ENCODE measurements around the gene ADAR. TPM values are rescaled to one million over a fixed set of nuclear protein-coding genes. Genes with fewer than 3 reads are reported as not detected.

The ADAR gene
- total and polyA plus RNA-seq, 2 experiments from 2014 or later, result 96.4 to 188 TPM

- TF ChIP-seq CTCF (conservative IDR thresholded peaks at IDR 0.05; ENCODE audit: low read depth in 2 of 2) (no peak), EZH2 (IDR thresholded peaks at IDR 0.05; ENCODE audit: low read depth, unreplicated experiment) (no peak), EZH2phosphoT487 (IDR thresholded peaks at IDR 0.05; ENCODE audit: unreplicated experiment) (no peak)
These were observed 31.9 kb upstream of the ADAR start (continued) for GRCh38 chr1:154639876-154640275.

DNA sequence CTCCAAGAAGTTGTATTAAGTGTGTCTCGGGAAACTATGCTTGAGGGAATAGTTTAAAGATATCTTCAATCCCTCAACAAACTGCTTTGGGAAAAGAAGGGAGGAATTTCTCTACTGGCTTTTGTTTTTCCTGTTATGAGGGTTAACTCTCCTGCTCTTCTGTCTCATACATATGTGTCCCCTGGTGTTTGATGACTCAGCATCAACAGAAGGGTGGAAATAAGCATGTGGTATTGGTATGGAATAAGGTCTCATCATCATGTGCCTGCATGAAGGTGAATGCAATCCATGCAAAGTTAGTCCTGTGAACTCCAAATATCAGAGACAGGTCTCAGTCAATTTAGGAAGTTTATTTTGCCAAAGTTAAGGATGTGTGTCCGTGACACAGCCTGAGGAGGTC lies 27.2 kb upstream of the ADAR start:
- no peaks in the 10 kb centered on the region for H4K20me1 ChIP-seq (replicated peaks; ENCODE audit: insufficient read depth)
- no peak overlapping the region for H3K27ac ChIP-seq (ENCODE audit: low read depth)

DNA sequence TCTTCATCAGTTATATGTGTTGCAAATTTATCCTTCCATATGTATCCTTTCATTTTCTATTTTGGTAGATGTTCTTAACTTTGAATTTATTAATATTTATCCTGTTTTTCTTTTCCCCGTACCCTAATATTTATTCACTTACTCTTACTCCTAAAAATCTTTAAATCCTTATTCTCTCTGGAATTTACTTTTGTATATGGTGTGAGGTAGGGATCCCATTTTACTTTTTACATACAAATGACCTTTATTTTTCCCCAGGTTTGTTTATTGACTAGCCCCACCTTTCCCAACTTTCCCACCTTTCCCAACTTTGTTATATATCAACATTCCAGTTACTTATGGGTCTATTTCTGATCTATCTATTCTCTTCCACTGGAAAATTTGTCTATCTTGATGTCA lies 21.7 kb upstream of the ADAR start:
- Histone ChIP-seq H3K27me3 (ENCODE audit: insufficient read depth) (no peaks in the 10 kb centered on the region), H3K4me2 (no peak overlapping the region), H3K4me1 (ENCODE audit: insufficient read depth) (peaks cover 8% of the 10 kb centered on the region; the same call in 1 of the 2 replicates), H3F3A (replicated peaks; ENCODE audit: low read depth) (no peaks in the 10 kb centered on the region), H3K36me3 (ENCODE audit: insufficient read depth) (no peaks in the 10 kb centered on the region), H3K27ac (ENCODE audit: low read depth) (no peak overlapping the region), H3K9me2 (ENCODE audit: insufficient read depth) (peaks cover 5% of the 10 kb centered on the region; the same call in 1 of the 2 replicates), H3K4me3 (no peak overlapping the region), H2AFZ (no peak overlapping the region), H3K79me2 (replicated peaks; ENCODE audit: insufficient read depth) (peaks cover 30% of the 10 kb centered on the region), H4K20me1 (replicated peaks; ENCODE audit: insufficient read depth) (peaks cover 7% of the 10 kb centered on the region)
- no peak for TF ChIP-seq JUNB (IDR thresholded peaks at IDR 0.05; ENCODE audit: unreplicated experiment)
- no peak for DNase-seq (ENCODE audit: low spot score)
- Mint-ChIP-seq H3K27ac (no peak overlapping the region), H3K36me3 (ENCODE audit: low read depth) (peaks cover 5% of the 10 kb centered on the region; the same call in 2 of the 3 replicates), H3K4me1 (peaks cover 9% of the 10 kb centered on the region; the same call in 2 of the 3 replicates), H3K9me3 (peaks cover 19% of the 10 kb centered on the region), H3K27me3 (ENCODE audit: insufficient read depth, low read depth, poor library complexity) (peaks cover 7% of the 10 kb centered on the region), H3K4me3 (no peak overlapping the region)
- ATAC-seq, result no peak

More for the DNA sequence above, 27.2 kb upstream of the ADAR start:
- no peak overlapping the region for H3K4me3 Mint-ChIP-seq
- Histone ChIP-seq H3K79me2 (replicated peaks; ENCODE audit: insufficient read depth) (no peaks in the 10 kb centered on the region), H3K4me2 (no peak overlapping the region), H3K4me3 (no peak overlapping the region), H3K9me2 (ENCODE audit: insufficient read depth) (no peaks in the 10 kb centered on the region; the same call in 1 of the 2 replicates), H3K36me3 (ENCODE audit: insufficient read depth) (no peaks in the 10 kb centered on the region), H3K27me3 (ENCODE audit: insufficient read depth) (no peaks in the 10 kb centered on the region), H2AFZ (peak overlapping the region; percentile 63; the same call in 1 of the 2 replicates), H3F3A (replicated peaks; ENCODE audit: low read depth) (no peaks in the 10 kb centered on the region), H3K4me1 (ENCODE audit: insufficient read depth) (no peaks in the 10 kb centered on the region)
- no peaks in the 10 kb centered on the region; the same call in 2 of the 3 replicates for H3K4me1 Mint-ChIP-seq
- ATAC-seq (no peak), DNase-seq (ENCODE audit: low spot score) (no peak)
- H3K27me3 Mint-ChIP-seq (ENCODE audit: insufficient read depth, low read depth, poor library complexity), result peaks cover 5% of the 10 kb centered on the region
- TF ChIP-seq STAT1 (IDR thresholded peaks at IDR 0.05; ENCODE audit: unreplicated experiment), result no peak
- TF ChIP-seq ZNF331 (CRISPR knock-in tag; IDR thresholded peaks at IDR 0.05; ENCODE audit: low read depth), result no peak
- no peak for TF ChIP-seq CTCF (conservative IDR thresholded peaks at IDR 0.05; ENCODE audit: low read depth in 2 of 2)
- H3K9me3 Mint-ChIP-seq, result peaks cover 17% of the 10 kb centered on the region; the same call in 2 of the 3 replicates
- H3K36me3 Mint-ChIP-seq (ENCODE audit: low read depth), result no peaks in the 10 kb centered on the region; the same call in 2 of the 3 replicates
- no peak overlapping the region for H3K27ac Mint-ChIP-seq

All from GM23338 (cell line).